ENCODE results near the gene TRIM15. TPM values are rescaled to one million over a fixed set of nuclear protein-coding genes. Genes with fewer than 3 reads are reported as not detected.

Gene TRIM15
- total RNA-seq, 1 experiment from 2014 or later: 0.20 TPM

DNA sequence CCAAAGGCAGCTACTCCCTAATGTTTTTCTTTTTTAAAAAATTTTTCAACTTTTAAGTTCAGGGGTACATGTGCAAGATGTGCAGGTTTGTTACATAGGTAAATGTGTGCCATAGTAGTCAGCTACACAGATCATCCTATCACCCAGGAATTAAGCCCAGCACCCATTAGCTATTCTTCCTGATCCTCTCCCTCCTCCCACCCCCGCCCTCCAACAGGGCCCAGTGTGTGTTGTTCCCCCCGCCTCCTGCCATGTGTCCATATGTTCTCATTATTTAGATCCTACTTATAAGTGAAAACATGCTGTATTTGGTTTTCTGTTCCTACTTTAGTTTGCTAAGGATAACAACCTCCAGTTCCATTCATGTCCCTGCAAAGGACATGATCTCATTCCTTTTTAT is 12.4 kb downstream of the TRIM15 start:
- no peak overlapping the region for H3K27ac Mint-ChIP-seq

More for the DNA sequence above, 12.4 kb downstream of the TRIM15 start:
- H2BK120ac ChIP-seq (ENCODE audit: low read depth, low read length, poor library complexity, severe bottlenecking): no peak overlapping the region
- Mint-ChIP-seq H3K4me1 (peaks cover 3 to 4% of the 10 kb centered on the region in 2 experiments; a peak in 3 of 4 replicates), H3K4me3 (no peak overlapping the region), H3K36me3 (ENCODE audit: insufficient read depth in 1 of 3, low read depth in 3 of 3) (no peaks in the 10 kb centered on the region; a peak in 1 of 7 replicates), H3K9me3 (peaks cover 0 to 5% of the 10 kb centered on the region in 2 experiments; a peak in 3 of 5 replicates), H3K27me3 (ENCODE audit: low read depth) (peaks cover 75% of the 10 kb centered on the region)
- no peak overlapping the region for H2BK12ac ChIP-seq (ENCODE audit: insufficient read length, low read depth, low read length)
- no peak overlapping the region for H4K91ac ChIP-seq (ENCODE audit: insufficient read length, low read depth, low read length)
- H4K8ac ChIP-seq (replicated peaks; ENCODE audit: insufficient read length, low read depth, low read length): no peak overlapping the region
- no peak overlapping the region for H2AFZ ChIP-seq (ENCODE audit: low read length)
- H3K4me2 ChIP-seq (ENCODE audit: insufficient read depth, insufficient read length, low read length): no peak overlapping the region
- no peak overlapping the region for H3K18ac ChIP-seq (ENCODE audit: insufficient read length, low read depth, low read length)
- TF ChIP-seq, protein P1, sequence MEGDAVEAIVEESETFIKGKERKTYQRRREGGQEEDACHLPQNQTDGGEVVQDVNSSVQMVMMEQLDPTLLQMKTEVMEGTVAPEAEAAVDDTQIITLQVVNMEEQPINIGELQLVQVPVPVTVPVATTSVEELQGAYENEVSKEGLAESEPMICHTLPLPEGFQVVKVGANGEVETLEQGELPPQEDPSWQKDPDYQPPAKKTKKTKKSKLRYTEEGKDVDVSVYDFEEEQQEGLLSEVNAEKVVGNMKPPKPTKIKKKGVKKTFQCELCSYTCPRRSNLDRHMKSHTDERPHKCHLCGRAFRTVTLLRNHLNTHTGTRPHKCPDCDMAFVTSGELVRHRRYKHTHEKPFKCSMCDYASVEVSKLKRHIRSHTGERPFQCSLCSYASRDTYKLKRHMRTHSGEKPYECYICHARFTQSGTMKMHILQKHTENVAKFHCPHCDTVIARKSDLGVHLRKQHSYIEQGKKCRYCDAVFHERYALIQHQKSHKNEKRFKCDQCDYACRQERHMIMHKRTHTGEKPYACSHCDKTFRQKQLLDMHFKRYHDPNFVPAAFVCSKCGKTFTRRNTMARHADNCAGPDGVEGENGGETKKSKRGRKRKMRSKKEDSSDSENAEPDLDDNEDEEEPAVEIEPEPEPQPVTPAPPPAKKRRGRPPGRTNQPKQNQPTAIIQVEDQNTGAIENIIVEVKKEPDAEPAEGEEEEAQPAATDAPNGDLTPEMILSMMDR (conservative IDR thresholded peaks at IDR 0.05): no peak
- no peaks in the 10 kb centered on the region for H3K9me3 ChIP-seq (ENCODE audit: control insufficient read depth, low read depth, low read length)
- no peak overlapping the region for H2BK20ac ChIP-seq (ENCODE audit: low read depth, low read length, poor library complexity, severe bottlenecking)
- no peak overlapping the region for H3K27ac ChIP-seq (ENCODE audit: insufficient read length, low read depth, low read length)
- WGBS (ENCODE audit: extremely low coverage, insufficient read length, low lambda C conversion rate): no CpG with 5 or more reads among the region's 2 CpGs
- no peak overlapping the region for H2BK5ac ChIP-seq (ENCODE audit: insufficient read length, low read length)
- DNase-seq: no peak
- no peak overlapping the region for H3K4ac ChIP-seq (ENCODE audit: low read depth, low read length)
- peaks cover 6% of the 10 kb centered on the region; the same call in 1 of the 2 replicates for H3K27me3 ChIP-seq (ENCODE audit: insufficient read depth, low read length)
- no peaks in the 10 kb centered on the region for H3K4me1 ChIP-seq (ENCODE audit: insufficient read depth, low read length)
- H4K20me1 ChIP-seq (ENCODE audit: control insufficient read depth, insufficient read depth, insufficient read length): no peaks in the 10 kb centered on the region
- no peak overlapping the region for H3T11ph ChIP-seq (ENCODE audit: low read length)
- H2AK5ac ChIP-seq (ENCODE audit: insufficient read length, low read length): no peak overlapping the region
- no peak overlapping the region for H3K23ac ChIP-seq (ENCODE audit: insufficient read length, low read depth, low read length)
- no peak overlapping the region for H3K56ac ChIP-seq (ENCODE audit: insufficient read length, low read depth, low read length)
- H3K79me2 ChIP-seq (ENCODE audit: insufficient read depth, low read length): no peaks in the 10 kb centered on the region
- H3K23me2 ChIP-seq (ENCODE audit: insufficient read length, low read depth, low read length, poor library complexity, severe bottlenecking): peaks cover 9% of the 10 kb centered on the region
- no peaks in the 10 kb centered on the region for H3K79me1 ChIP-seq (ENCODE audit: insufficient read depth, low read depth, low read length, poor library complexity, severe bottlenecking)
- H2BK15ac ChIP-seq (ENCODE audit: low read depth, low read length): no peak overlapping the region
- H4K5ac ChIP-seq (ENCODE audit: insufficient read length, low read depth, low read length): no peak overlapping the region
- H3K14ac ChIP-seq (ENCODE audit: insufficient read depth, low read length): no peak overlapping the region
- no peak overlapping the region for H3K9ac ChIP-seq (ENCODE audit: extremely low read depth, insufficient read length, low read length)

Data from H9 (cell line).